CD14-positive monocyte (primary cell): ENCODE results near the gene TCEAL7. TPM values are rescaled to one million over a fixed set of nuclear protein-coding genes. Genes with fewer than 3 reads are reported as not detected.
"Not testable (repeated sequence)": the region's sequence is repeated elsewhere in the genome, so short reads cannot be mapped to it uniquely, and the experiment has no call there.

Experiments
- DNase-seq, 3 donors: peaks; one replicate each; pipeline ENCODE4 v3.0.0-alpha.2; 2011 to 2022
- H2AFZ ChIP-seq: 2 replicates; pipeline ENCODE4 v1.6.0; 2012; ENCODE audit warnings: mild to moderate bottlenecking, low read depth, low read length, inconsistent platforms; ENCODE audit not compliant: insufficient read depth, poor library complexity, severe bottlenecking
- H3K27ac ChIP-seq, 2 donors: 1 replicate in 1 of 2; 2 replicates in 1 of 2; pipeline ENCODE4 v1.5.1; 2012 to 2013; ENCODE audit warnings: low read length in 2 of 2, control low read depth in 1 of 2, inconsistent platforms in 1 of 2, low read depth in 1 of 2, mild to moderate bottlenecking in 1 of 2
- H3K27me3 ChIP-seq, 2 donors: one replicate each; pipeline versions ENCODE4 v1.6.0 to v1.6.1; 2011 to 2013; ENCODE audit warnings: low read length in 2 of 2; ENCODE audit not compliant: control insufficient read depth in 2 of 2, insufficient read depth in 2 of 2
- H3K36me3 ChIP-seq, 2 donors: replicated peaks in 1 of 2; 1 replicate in 1 of 2; 2 replicates in 1 of 2; pipeline versions ENCODE4 v1.5.1 to v1.6.1; 2012 to 2013; ENCODE audit warnings: low read length in 2 of 2, control low read depth in 1 of 2, inconsistent platforms in 1 of 2, mild to moderate bottlenecking in 1 of 2; ENCODE audit not compliant: insufficient read depth in 2 of 2, control insufficient read depth in 1 of 2
- H3K4me1 ChIP-seq, 2 donors: 1 replicate in 1 of 2; 2 replicates in 1 of 2; pipeline versions ENCODE4 v1.5.1 to v1.6.1; 2012 to 2013; ENCODE audit warnings: low read length in 2 of 2, control low read depth in 1 of 2, inconsistent platforms in 1 of 2, mild to moderate bottlenecking in 1 of 2, moderate library complexity in 1 of 2; ENCODE audit not compliant: insufficient read depth in 2 of 2, control insufficient read depth in 1 of 2
- H3K4me2 ChIP-seq: replicated peaks from 2 replicates; pipeline ENCODE3; 2012; ENCODE audit warnings: low read length, moderate library complexity, mild to moderate bottlenecking; ENCODE audit not compliant: poor library complexity, severe bottlenecking; ENCODE audit errors: extremely low read depth
- H3K4me3 ChIP-seq, 3 experiments: fragments of 200-600 bp in 1 of 3; sonication (generic) in 1 of 3; replicated peaks in 1 of 3; 1 replicate in 2 of 3; 2 replicates in 1 of 3; pipeline ENCODE4 v1.5.1; 2011 to 2013; ENCODE audit warnings: low read length in 3 of 3, mild to moderate bottlenecking in 3 of 3, control low read depth in 2 of 3, low read depth in 2 of 3, inconsistent platforms in 1 of 3, moderate library complexity in 1 of 3
- H3K79me2 ChIP-seq: 2 replicates; pipeline ENCODE4 v1.6.0; 2012; ENCODE audit warnings: mild to moderate bottlenecking, control low read depth, inconsistent platforms, low read length, moderate library complexity; ENCODE audit not compliant: insufficient read depth
- H3K9ac ChIP-seq: 2 replicates; pipeline ENCODE4 v1.6.0; 2017; ENCODE audit warnings: low read length, mild to moderate bottlenecking; ENCODE audit not compliant: insufficient read depth, poor library complexity, severe bottlenecking
- H3K9me3 ChIP-seq, 2 donors: replicated peaks in 1 of 2; 1 replicate in 1 of 2; 2 replicates in 1 of 2; pipeline versions ENCODE4 v1.5.1 to v1.6.1; 2012 to 2013; ENCODE audit warnings: low read length in 2 of 2, control low read depth in 1 of 2; ENCODE audit not compliant: control insufficient read depth in 1 of 2, insufficient read depth in 1 of 2
- H4K20me1 ChIP-seq: 2 replicates; pipeline ENCODE4 v1.6.0; 2012; ENCODE audit warnings: mild to moderate bottlenecking, low read length, control low read depth, moderate library complexity; ENCODE audit not compliant: insufficient read depth
- H3K27ac Mint-ChIP-seq, 7 donors: one replicate each; pipeline ENCODE4 v1.8.0; 2020; ENCODE audit warnings: mild to moderate bottlenecking in 7 of 7, mixed read lengths in 7 of 7, moderate library complexity in 6 of 7, inconsistent platforms in 2 of 7
- H3K27me3 Mint-ChIP-seq, 3 donors: one replicate each; pipeline ENCODE4 v1.8.0; 2021 to 2022; ENCODE audit warnings: low read depth in 3 of 3, mild to moderate bottlenecking in 3 of 3, mixed read lengths in 3 of 3, moderate library complexity in 3 of 3, inconsistent platforms in 1 of 3
- H3K36me3 Mint-ChIP-seq, 2 donors: one replicate each; pipeline ENCODE4 v1.8.0; 2020; ENCODE audit warnings: mixed read lengths in 2 of 2, inconsistent platforms in 1 of 2, mild to moderate bottlenecking in 1 of 2
- H3K4me1 Mint-ChIP-seq: one replicate; pipeline ENCODE4 v1.8.0; 2020; ENCODE audit warnings: mild to moderate bottlenecking, mixed read lengths
- H3K4me3 Mint-ChIP-seq, 2 donors: one replicate each; pipeline ENCODE4 v1.8.0; 2020; ENCODE audit warnings: mild to moderate bottlenecking in 2 of 2, mixed read lengths in 2 of 2, moderate library complexity in 1 of 2
- H3K9me3 Mint-ChIP-seq, 7 donors: one replicate each; pipeline ENCODE4 v1.8.0; 2020 to 2022; ENCODE audit warnings: mixed read lengths in 7 of 7, mild to moderate bottlenecking in 6 of 7, moderate library complexity in 6 of 7, inconsistent platforms in 2 of 7
- CTCF ChIP-seq: fragments of 200-600 bp; IDR thresholded peaks from one replicate; pipeline ENCODE4 v1.8.0; 2022; ENCODE audit warnings: antibody characterized with exemption, mild to moderate bottlenecking
- WGBS: methylation state at CpG from one replicate; pipeline ENCODE4 v1.1.5; 2013; ENCODE audit warnings: missing lambda C conversion rate; ENCODE audit not compliant: insufficient coverage; 5-methylcytosine and 5-hydroxymethylcytosine counted together
- intact Hi-C, 2 donors: fragments of 100-400 bp; cut with micrococcal nuclease; formaldehyde crosslinking; loops; one replicate each; pipeline versions ENCODE4 v1.15.0 to v1.15.1; 2023
- polyA plus RNA-seq, 3 donors: library from polyadenylated mRNA; depleted of rRNA in 1 of 3; unstranded in 2 of 3; stranded (reverse) in 1 of 3; fragments of 300-500 nt in 2 of 3; fragments of >200 nt in 1 of 3; fragmentation: Illumina TruSeq in 2 of 3; gene quantifications; 1 replicate in 2 of 3; 2 replicates in 1 of 3; pipeline ENCODE4 v1.2.3, GENCODE V29; 2012 to 2021

TCEAL7 gene
- polyA plus RNA-seq, 3 donors = not detected

GRCh38 chrX:103304705-103305104, 25.3 kb upstream of the TCEAL7 start:
- H3K36me3 Mint-ChIP-seq = no peaks in the 10 kb centered on the region
- H3K4me3 ChIP-seq = no peak overlapping the region
- intact Hi-C loops = no loop called here
- peaks cover 0 to 5% (median 3%) of the 10 kb centered on the region in 3 donors for H3K27me3 Mint-ChIP-seq
- no peak overlapping the region for H3K27ac ChIP-seq
- peaks cover under 1 to 2% of the 10 kb centered on the region in 2 donors for H3K27me3 ChIP-seq
- no peak overlapping the region for H3K27ac Mint-ChIP-seq
- H4K20me1 ChIP-seq = no peaks in the 10 kb centered on the region
- peaks cover 0 to 1% (median 0%) of the 10 kb centered on the region in 7 donors for H3K9me3 Mint-ChIP-seq
- no peaks in the 10 kb centered on the region for H3K4me1 Mint-ChIP-seq
- TF ChIP-seq CTCF = no peak
- no peak overlapping the region for H3K9ac ChIP-seq
- H3K4me3 Mint-ChIP-seq = no peak overlapping the region
- no peak overlapping the region for H3K4me2 ChIP-seq
- no peaks in the 10 kb centered on the region for H3K4me1 ChIP-seq
- no peak for DNase-seq
- H3K79me2 ChIP-seq = no peaks in the 10 kb centered on the region
- H3K36me3 ChIP-seq = no peaks in the 10 kb centered on the region
- H2AFZ ChIP-seq = no peak overlapping the region
- H3K9me3 ChIP-seq = no peaks in the 10 kb centered on the region

GRCh38 chrX:103305666-103306065, 24.4 kb upstream of the TCEAL7 start:
- no CpG with 5 or more reads among the region's 4 CpGs for WGBS
- H2AFZ ChIP-seq, H3K4me3 ChIP-seq, intact Hi-C loops, H3K36me3 ChIP-seq, H3K4me1 ChIP-seq, H3K79me2 ChIP-seq, H3K9me3 ChIP-seq, H3K36me3 Mint-ChIP-seq, H3K4me1 Mint-ChIP-seq, H3K27ac ChIP-seq, DNase-seq, H4K20me1 ChIP-seq, H3K27ac Mint-ChIP-seq, H3K4me3 Mint-ChIP-seq, H3K9ac ChIP-seq, H3K4me2 ChIP-seq, H3K9me3 Mint-ChIP-seq, H3K27me3 ChIP-seq: not testable (repeated sequence)
- peaks cover 3 to 13% (median 9%) of the 10 kb centered on the region in 3 donors for H3K27me3 Mint-ChIP-seq
